GM12878 (cell line): ENCODE results near the gene BRINP3. TPM values are rescaled to one million over a fixed set of nuclear protein-coding genes. Genes with fewer than 3 reads are reported as not detected.

Experiments used
- ATAC-seq: fragments of 200-7000 bp; cut with Tn5 transposase; 3 replicates; pipeline ENCODE4 v1.9.1; 2020; ENCODE audit warnings: mild to moderate bottlenecking, moderate library complexity
- BruUV-seq: library from RNA; stranded (reverse); fragments of 400-500 nt; replicated peaks from 2 replicates; lab custom pipeline; 2021; lab: Mats Ljungman, UMichigan
- CTCF ChIA-PET: fragments of 300-600 bp; sonication (Branson Sonifier 250); formaldehyde crosslinking; extraction: SDS; loops from one replicate; lab custom pipeline; 2021; ENCODE audit warnings: inconsistent platforms; lab: Yijun Ruan, JAX
- POLR2A ChIA-PET: fragments of 350-600 bp; formaldehyde crosslinking; extraction: SDS; loops from one replicate; lab custom pipeline; 2021; ENCODE audit warnings: inconsistent platforms; lab: Charles Lee
- RAD21 ChIA-PET: fragments of 300-600 bp; sonication (Branson Sonifier 250); formaldehyde crosslinking; loops from one replicate; lab custom pipeline; 2023; ENCODE audit warnings: antibody characterized with exemption; ENCODE audit not compliant: unreplicated experiment; lab: Charles Lee
- SMC1A ChIA-PET: fragments of 300-600 bp; sonication (Branson Sonifier 250); formaldehyde crosslinking; loops from one replicate; lab custom pipeline; 2023; ENCODE audit not compliant: unreplicated experiment, uncharacterized antibody; lab: Charles Lee
- DNase-seq: peaks from one replicate; pipeline ENCODE4 v3.0.0-alpha.2; 2011; ENCODE audit warnings: low read depth, low spot score
- FAIRE-seq: peaks from 3 replicates; lab custom pipeline; 2011; peaks lifted over from hg19 to GRCh38; lab: Jason Lieb, UNC
- H2AFZ ChIP-seq: 2 replicates; pipeline ENCODE4 v1.6.0; 2011; ENCODE audit warnings: low read depth, low read length, control low read depth; ENCODE audit not compliant: control insufficient read depth
- H3K27ac ChIP-seq: 2 replicates; pipeline ENCODE4 v1.5.1; 2011; ENCODE audit warnings: control low read depth; ENCODE audit not compliant: control insufficient read depth, insufficient read depth
- H3K27me3 ChIP-seq, 2 experiments: replicated peaks in 1 of 2; 2 replicates each; pipeline versions ENCODE4 v1.6.0 to v1.6.1; 2011; ENCODE audit warnings: low read length in 1 of 2; ENCODE audit not compliant: control insufficient read depth in 2 of 2, insufficient read depth in 2 of 2
- H3K36me3 ChIP-seq, 2 experiments: 2 replicates each; pipeline ENCODE4 v1.5.1; 2011; ENCODE audit warnings: low read length in 1 of 2; ENCODE audit not compliant: control insufficient read depth in 2 of 2, insufficient read depth in 2 of 2
- H3K4me1 ChIP-seq: 2 replicates; pipeline ENCODE4 v1.6.1; 2011; ENCODE audit warnings: mild to moderate bottlenecking, low read length, moderate library complexity, mixed read lengths; ENCODE audit not compliant: control insufficient read depth, insufficient read depth
- H3K4me2 ChIP-seq: 2 replicates; pipeline ENCODE4 v1.6.0; 2011; ENCODE audit warnings: control low read depth; ENCODE audit not compliant: control insufficient read depth, insufficient read depth
- H3K4me3 ChIP-seq: fragments of 200-600 bp; sonication (generic); 2 replicates; pipeline ENCODE4 v1.5.1; 2016
- H3K79me2 ChIP-seq: 2 replicates; pipeline ENCODE4 v1.6.0; 2011; ENCODE audit warnings: low read length; ENCODE audit not compliant: control insufficient read depth, insufficient read depth
- H3K9ac ChIP-seq: 2 replicates; pipeline ENCODE4 v1.8.0; 2011; ENCODE audit warnings: low read length, control low read depth, mixed read lengths; ENCODE audit not compliant: control insufficient read depth, insufficient read depth
- H3K9me3 ChIP-seq: replicated peaks from 3 replicates; pipeline ENCODE4 v1.5.1; 2011; ENCODE audit warnings: mild to moderate bottlenecking, low read length; ENCODE audit not compliant: control insufficient read depth, insufficient read depth
- H4K20me1 ChIP-seq: 2 replicates; pipeline ENCODE4 v1.6.0; 2011; ENCODE audit not compliant: control insufficient read depth, insufficient read depth
- CHD2 ChIP-seq: IDR thresholded peaks from 2 replicates; pipeline ENCODE4 v1.6.1; 2011; ENCODE audit warnings: low read depth, low read length, improper control_type of control experiment, borderline replicate concordance
- E4F1 ChIP-seq: fragments of 450-650 bp; IDR thresholded peaks from 2 replicates; pipeline ENCODE4 v1.6.1; 2018; ENCODE audit warnings: borderline replicate concordance, mild to moderate bottlenecking; ENCODE audit not compliant: partially characterized antibody
- JUND ChIP-seq: IDR thresholded peaks from 2 replicates; pipeline ENCODE4 v1.6.1; 2012; ENCODE audit warnings: low read depth, mild to moderate bottlenecking, low read length, improper control_type of control experiment, moderate library complexity
- KAT2A ChIP-seq: conservative IDR thresholded peaks from 2 replicates; pipeline ENCODE4 v1.6.1; 2011; ENCODE audit warnings: low read depth, low read length; ENCODE audit not compliant: control insufficient read depth
- KDM1A ChIP-seq: fragments of 200-600 bp; sonication (generic); IDR thresholded peaks from 2 replicates; pipeline ENCODE4 v1.6.1; 2016; ENCODE audit warnings: borderline replicate concordance
- NKRF ChIP-seq: fragments of 450-650 bp; conservative IDR thresholded peaks from 2 replicates; pipeline ENCODE4 v1.6.1; 2017; ENCODE audit warnings: mild to moderate bottlenecking, moderate library complexity
- PML ChIP-seq: IDR thresholded peaks from 2 replicates; pipeline ENCODE4 v1.6.1; 2012; ENCODE audit warnings: low read length, inconsistent platforms
- SUZ12 ChIP-seq: fragments of 200-600 bp; sonication (generic); IDR thresholded peaks from one replicate; pipeline ENCODE4 v1.6.1; 2018; ENCODE audit warnings: antibody characterized with exemption, mild to moderate bottlenecking; ENCODE audit not compliant: unreplicated experiment
- ZNF217 ChIP-seq: fragments of 450-650 bp; IDR thresholded peaks from 2 replicates; pipeline ENCODE4 v1.6.1; 2017; ENCODE audit warnings: antibody characterized with exemption, mild to moderate bottlenecking
- ZNF274 ChIP-seq: IDR thresholded peaks from one replicate; pipeline ENCODE4 v1.8.0; 2011; ENCODE audit not compliant: insufficient read length, insufficient read depth
- ZNF622 ChIP-seq: fragments of 450-650 bp; IDR thresholded peaks from 2 replicates; pipeline ENCODE4 v1.6.1; 2017; ENCODE audit warnings: mild to moderate bottlenecking, inconsistent platforms
- WGBS: methylation state at CpG from one replicate; pipeline ENCODE4 v1.1.6; 2016; ENCODE audit warnings: low lambda C conversion rate; ENCODE audit not compliant: insufficient replicate concordance, insufficient coverage; ENCODE audit errors: missing lambda C conversion rate; 5-methylcytosine and 5-hydroxymethylcytosine counted together
- in situ Hi-C: fragments of 300-500 bp; cut with MboI; formaldehyde crosslinking; loops from 9 replicates; pipeline ENCODE4 v1.14.3; 2018; ENCODE audit warnings: mixed read lengths
- intact Hi-C: fragments of 100-400 bp; cut with micrococcal nuclease; formaldehyde crosslinking; loops from one replicate; pipeline ENCODE4 v1.14.2; 2022; ENCODE audit not compliant: unreplicated experiment
- polyA plus RNA-seq, 11 experiments: library from polyadenylated mRNA; depleted of rRNA in 4 of 11; unstranded in 6 of 11; stranded (reverse) in 5 of 11; fragments of >200 nt; fragmentation: Nextera tagmentation in 4 of 11; fragmentation: Illumina TruSeq in 1 of 11; extraction: Ambion mirVana in 4 of 11; extraction: Trizol in 1 of 11; gene quantifications; 1 replicate in 1 of 11; 2 replicates in 10 of 11; pipeline versions ENCODE4 v1.2.1 to v1.2.3, GENCODE V29; 2011 to 2016; ENCODE audit warnings: inconsistent platforms in 2 of 11, missing spikeins in 2 of 11, low read depth in 1 of 11
- total RNA-seq, 4 experiments: library from RNA; depleted of rRNA in 3 of 4; stranded (reverse); fragments of >200 nt in 3 of 4; fragmentation: Illumina TruSeq in 1 of 4; extraction: Trizol in 1 of 4; gene quantifications; 2 replicates each; pipeline versions ENCODE4 v1.2.1 to v1.2.3, GENCODE V29; 2013 to 2021
- TF ChIP-seq, protein P1 (sequence below), 3 experiments: IDR thresholded peaks in 2 of 3; conservative IDR thresholded peaks in 1 of 3; 2 replicates each; pipeline ENCODE4 v1.5.1; 2011; ENCODE audit warnings: low read depth in 3 of 3, low read length in 3 of 3, mild to moderate bottlenecking in 3 of 3, control low read depth in 2 of 3, moderate library complexity in 2 of 3, inconsistent platforms in 1 of 3, mixed read lengths in 1 of 3; ENCODE audit not compliant: control insufficient read depth in 2 of 3, insufficient read depth in 1 of 3; ENCODE audit errors: extremely low read depth in 1 of 3
- TF ChIP-seq, protein P2 (sequence below): IDR thresholded peaks from 2 replicates; pipeline ENCODE4 v1.6.1; 2011; ENCODE audit warnings: borderline replicate concordance, low read depth, mild to moderate bottlenecking, moderate library complexity, mixed read lengths, low read length; ENCODE audit not compliant: insufficient read depth; ENCODE audit errors: extremely low read length

Gene BRINP3
- total and polyA plus RNA-seq, 10 of the 15 experiments (the other 5 are each of a cell fraction or from before 2014, with no cell fraction given): under 0.01 TPM; not detected in 9

DNA sequence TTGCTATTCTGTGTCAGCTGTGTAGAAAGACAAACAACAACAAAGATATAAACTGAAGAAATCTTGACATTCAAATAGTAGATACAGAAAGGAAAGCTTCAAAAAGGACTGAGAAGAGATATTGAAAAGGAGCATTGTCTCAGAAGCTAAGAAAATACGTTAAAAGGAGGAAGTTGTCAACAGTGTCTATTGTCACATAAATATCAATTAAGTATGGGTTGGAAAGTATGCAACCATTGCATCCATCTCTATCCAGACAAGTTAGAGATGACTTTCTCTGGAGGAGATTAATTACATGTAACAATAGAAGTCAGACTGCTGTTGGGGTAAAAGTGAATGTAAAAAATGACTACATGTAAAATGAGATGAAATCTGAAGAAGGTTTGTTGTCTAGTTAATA lies 29.7 kb upstream of the BRINP3 start:
- H3K9me3 ChIP-seq: no peaks in the 10 kb centered on the region
- no peaks in the 10 kb centered on the region for H3K36me3 ChIP-seq
- no peak overlapping the region for H3K9ac ChIP-seq
- ChIA-PET POLR2A (no interaction called here), SMC1A (interaction anchor here (0.6 kb wide), 1 partner anchor 14 kb away, joined by 3 read pairs; no protein-coding TSS in a partner anchor), RAD21 (no interaction called here), CTCF (no interaction called here)
- no peak overlapping the region for H3K27ac ChIP-seq
- no peaks in the 10 kb centered on the region for H3K4me1 ChIP-seq
- no peaks in the 10 kb centered on the region for H3K27me3 ChIP-seq
- no peak overlapping the region for H2AFZ ChIP-seq
- DNase-seq: no peak
- no peak overlapping the region for H3K4me2 ChIP-seq
- intact Hi-C loops: no loop called here
- in situ Hi-C loops: no loop called here
- FAIRE-seq: no peak
- WGBS: 0% methylated on average over 1 of the region's 1 CpG
- no TSS peak for BruUV-seq
- ATAC-seq: no peak
- no peaks in the 10 kb centered on the region for H3K79me2 ChIP-seq
- H3K4me3 ChIP-seq: no peak overlapping the region
- no peak for TF ChIP-seq NKRF
- TF ChIP-seq E4F1: no peak
- TF ChIP-seq PML: no peak
- no peak for TF ChIP-seq ZNF622
- TF ChIP-seq, protein P1, sequence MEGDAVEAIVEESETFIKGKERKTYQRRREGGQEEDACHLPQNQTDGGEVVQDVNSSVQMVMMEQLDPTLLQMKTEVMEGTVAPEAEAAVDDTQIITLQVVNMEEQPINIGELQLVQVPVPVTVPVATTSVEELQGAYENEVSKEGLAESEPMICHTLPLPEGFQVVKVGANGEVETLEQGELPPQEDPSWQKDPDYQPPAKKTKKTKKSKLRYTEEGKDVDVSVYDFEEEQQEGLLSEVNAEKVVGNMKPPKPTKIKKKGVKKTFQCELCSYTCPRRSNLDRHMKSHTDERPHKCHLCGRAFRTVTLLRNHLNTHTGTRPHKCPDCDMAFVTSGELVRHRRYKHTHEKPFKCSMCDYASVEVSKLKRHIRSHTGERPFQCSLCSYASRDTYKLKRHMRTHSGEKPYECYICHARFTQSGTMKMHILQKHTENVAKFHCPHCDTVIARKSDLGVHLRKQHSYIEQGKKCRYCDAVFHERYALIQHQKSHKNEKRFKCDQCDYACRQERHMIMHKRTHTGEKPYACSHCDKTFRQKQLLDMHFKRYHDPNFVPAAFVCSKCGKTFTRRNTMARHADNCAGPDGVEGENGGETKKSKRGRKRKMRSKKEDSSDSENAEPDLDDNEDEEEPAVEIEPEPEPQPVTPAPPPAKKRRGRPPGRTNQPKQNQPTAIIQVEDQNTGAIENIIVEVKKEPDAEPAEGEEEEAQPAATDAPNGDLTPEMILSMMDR (IDR thresholded peaks at IDR 0.05 in 2 of 3, conservative IDR thresholded peaks at IDR 0.05 in 1 of 3; ENCODE audit: control insufficient read depth in 2 of 3, extremely low read depth in 1 of 3, insufficient read depth in 1 of 3, low read depth in 3 of 3, low read length in 3 of 3): no peak
- no peak for TF ChIP-seq KDM1A
- TF ChIP-seq, protein P2, sequence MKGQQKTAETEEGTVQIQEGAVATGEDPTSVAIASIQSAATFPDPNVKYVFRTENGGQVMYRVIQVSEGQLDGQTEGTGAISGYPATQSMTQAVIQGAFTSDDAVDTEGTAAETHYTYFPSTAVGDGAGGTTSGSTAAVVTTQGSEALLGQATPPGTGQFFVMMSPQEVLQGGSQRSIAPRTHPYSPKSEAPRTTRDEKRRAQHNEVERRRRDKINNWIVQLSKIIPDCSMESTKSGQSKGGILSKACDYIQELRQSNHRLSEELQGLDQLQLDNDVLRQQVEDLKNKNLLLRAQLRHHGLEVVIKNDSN: no peak
- TF ChIP-seq KAT2A: no peak
- no peak for TF ChIP-seq ZNF274
- TF ChIP-seq CHD2: no peak
- TF ChIP-seq ZNF217: no peak
- no peak for TF ChIP-seq SUZ12
- TF ChIP-seq JUND: no peak
- TF ChIP-seq, all 136 proteins: peak for 0
- H4K20me1 ChIP-seq: no peaks in the 10 kb centered on the region
